Neural cell (in vitro differentiated cells): Measurements from ENCODE around the gene MST1. TPM values are rescaled to one million over a fixed set of nuclear protein-coding genes. Genes with fewer than 3 reads are reported as not detected.

ENCODE experiments used
- H2AFZ ChIP-seq: fragments of 200-600, 300-800 bp; sonication (generic), shearing (Covaris generic); 2 replicates; pipeline ENCODE4 v1.6.0; 2014; ENCODE audit warnings: low read depth, mild to moderate bottlenecking, antibody characterized with exemption, low read length, moderate library complexity
- H3F3A ChIP-seq: fragments of 200-600 bp; shearing (Covaris generic); 2 replicates; pipeline ENCODE4 v1.6.1; 2016; ENCODE audit warnings: mild to moderate bottlenecking, moderate library complexity, mixed read lengths, antibody characterized with exemption, low read length; ENCODE audit not compliant: insufficient read depth, poor library complexity, severe bottlenecking
- H3K27ac ChIP-seq: fragments of 200-600, 300-800 bp; sonication (generic), shearing (Covaris generic); 2 replicates; pipeline ENCODE4 v1.5.1; 2014; ENCODE audit warnings: mild to moderate bottlenecking, low read length, moderate library complexity
- H3K27me3 ChIP-seq: fragments of 300-800, 200-600 bp; sonication (generic), shearing (Covaris generic); 2 replicates; pipeline ENCODE4 v1.6.0; 2014; ENCODE audit warnings: mild to moderate bottlenecking, low read depth, low read length, moderate library complexity; ENCODE audit not compliant: insufficient read depth
- H3K36me3 ChIP-seq: fragments of 300-800, 200-600 bp; sonication (generic), shearing (Covaris generic); 2 replicates; pipeline ENCODE4 v1.5.1; 2014; ENCODE audit warnings: mild to moderate bottlenecking, antibody characterized with exemption, low read length, moderate library complexity; ENCODE audit not compliant: insufficient read depth
- H3K4me2 ChIP-seq: fragments of 300-800, 200-600 bp; sonication (generic), shearing (Covaris generic); 2 replicates; pipeline ENCODE4 v1.6.0; 2014; ENCODE audit warnings: mild to moderate bottlenecking, low read length
- H3K4me3 ChIP-seq: fragments of 300-800, 200-600 bp; sonication (generic), shearing (Covaris generic); 2 replicates; pipeline ENCODE4 v1.5.1; 2014; ENCODE audit warnings: mild to moderate bottlenecking, low read length, moderate library complexity
- H3K79me2 ChIP-seq: fragments of 200-600 bp; shearing (Covaris generic); replicated peaks from 2 replicates; pipeline ENCODE4 v1.6.0; 2014; ENCODE audit warnings: mild to moderate bottlenecking, low read length, moderate library complexity; ENCODE audit not compliant: insufficient read depth
- H3K9ac ChIP-seq: fragments of 300-800, 200-600 bp; sonication (generic), shearing (Covaris generic); 2 replicates; pipeline ENCODE4 v1.6.1; 2016; ENCODE audit warnings: mild to moderate bottlenecking, low read length, mixed read lengths
- H3K9me2 ChIP-seq: fragments of 200-600 bp; shearing (Covaris generic); 2 replicates; pipeline ENCODE4 v1.6.1; 2016; ENCODE audit warnings: mild to moderate bottlenecking, low read length, mixed read lengths; ENCODE audit not compliant: insufficient read depth
- H3K9me3 ChIP-seq: fragments of 200-600, 300-800 bp; sonication (generic), shearing (Covaris generic); 2 replicates; pipeline ENCODE4 v1.6.1; 2016; ENCODE audit warnings: mild to moderate bottlenecking, mixed run types, low read length, moderate library complexity, mixed read lengths
- H4K20me1 ChIP-seq: fragments of 200-600 bp; shearing (Covaris generic); 2 replicates; pipeline ENCODE4 v1.6.1; 2016; ENCODE audit warnings: mild to moderate bottlenecking, mixed run types; ENCODE audit not compliant: insufficient read depth
- EP300 ChIP-seq: fragments of 450-650 bp; conservative IDR thresholded peaks from 2 replicates; pipeline ENCODE4 v1.6.1; 2014; ENCODE audit warnings: antibody characterized with exemption, mild to moderate bottlenecking, moderate library complexity; ENCODE audit not compliant: poor library complexity, severe bottlenecking
- EZH2 ChIP-seq: fragments of 200-600, 300-800 bp; shearing (Covaris generic), sonication (generic); IDR thresholded peaks from 2 replicates; pipeline ENCODE4 v1.6.1; 2014; ENCODE audit warnings: antibody characterized with exemption, low read length, borderline replicate concordance, mild to moderate bottlenecking; ENCODE audit not compliant: insufficient read depth, poor library complexity, severe bottlenecking
- MXI1 ChIP-seq: fragments of 450-650 bp; conservative IDR thresholded peaks from 2 replicates; pipeline ENCODE4 v1.6.1; 2014; ENCODE audit warnings: antibody characterized with exemption, mild to moderate bottlenecking; ENCODE audit not compliant: poor library complexity, severe bottlenecking
- POLR2AphosphoS5 ChIP-seq: IDR thresholded peaks from 2 replicates; pipeline ENCODE4 v1.6.1; 2012
- RAD21 ChIP-seq: fragments of 450-650 bp; conservative IDR thresholded peaks from 2 replicates; pipeline ENCODE4 v1.6.1; 2014; ENCODE audit warnings: antibody characterized with exemption, mild to moderate bottlenecking, moderate library complexity
- SMC3 ChIP-seq: fragments of 450-650 bp; conservative IDR thresholded peaks from 2 replicates; pipeline ENCODE4 v1.6.1; 2014; ENCODE audit warnings: antibody characterized with exemption, mild to moderate bottlenecking, moderate library complexity; ENCODE audit not compliant: poor library complexity
- TAF1 ChIP-seq: IDR thresholded peaks from 2 replicates; pipeline ENCODE4 v1.6.1; 2012; ENCODE audit warnings: low read depth
- polyA plus RNA-seq: library from polyadenylated mRNA; depleted of rRNA; stranded (reverse); fragments of >200 nt; gene quantifications from 2 replicates; pipeline ENCODE4 v1.2.3, GENCODE V29; 2014
- TF ChIP-seq, protein P1 (sequence below): IDR thresholded peaks from 2 replicates; pipeline ENCODE4 v1.6.1; 2012; ENCODE audit warnings: borderline replicate concordance
- TF ChIP-seq, protein P2 (sequence below): fragments of 450-650 bp; IDR thresholded peaks from 2 replicates; pipeline ENCODE4 v1.5.1; 2014; ENCODE audit warnings: antibody characterized with exemption, mild to moderate bottlenecking, moderate library complexity; ENCODE audit not compliant: poor library complexity, severe bottlenecking

Gene MST1
- polyA plus RNA-seq, 1 donor from 2014 or later, result 64.0 TPM

DNA sequence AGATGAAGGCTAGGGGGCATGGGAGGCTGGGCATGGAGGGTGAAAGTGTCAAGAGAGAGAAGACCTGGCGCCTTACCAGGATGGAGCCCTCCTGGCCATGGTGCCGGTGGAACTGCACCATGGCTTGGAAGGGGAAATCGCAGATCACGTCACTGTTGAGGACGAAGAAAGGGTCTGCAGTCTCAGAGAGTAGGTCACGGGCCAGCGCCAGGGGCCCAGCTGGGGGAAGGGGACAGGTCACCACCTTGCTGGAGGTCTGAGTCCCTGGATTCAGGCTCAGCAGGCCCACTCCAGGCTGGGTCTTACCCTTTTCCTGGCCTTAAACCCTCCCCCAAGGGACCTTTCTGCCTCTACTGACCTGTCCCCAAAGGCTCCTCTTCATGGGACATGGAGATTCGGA is 33.6 kb upstream of the MST1 start:
- Histone ChIP-seq H3K36me3 (no peaks in the 10 kb centered on the region), H2AFZ (no peak overlapping the region), H3F3A (no peaks in the 10 kb centered on the region), H3K9me2 (no peaks in the 10 kb centered on the region), H3K9me3 (no peaks in the 10 kb centered on the region), H4K20me1 (no peaks in the 10 kb centered on the region), H3K4me3 (peak overlapping the region; percentile 99), H3K9ac (peak overlapping the region; percentile 88), H3K4me2 (peak overlapping the region; percentile 80), H3K79me2 (no peaks in the 10 kb centered on the region), H3K27ac (peak overlapping the region; percentile 82), H3K27me3 (no peaks in the 10 kb centered on the region)
- TF ChIP-seq, protein P1, sequence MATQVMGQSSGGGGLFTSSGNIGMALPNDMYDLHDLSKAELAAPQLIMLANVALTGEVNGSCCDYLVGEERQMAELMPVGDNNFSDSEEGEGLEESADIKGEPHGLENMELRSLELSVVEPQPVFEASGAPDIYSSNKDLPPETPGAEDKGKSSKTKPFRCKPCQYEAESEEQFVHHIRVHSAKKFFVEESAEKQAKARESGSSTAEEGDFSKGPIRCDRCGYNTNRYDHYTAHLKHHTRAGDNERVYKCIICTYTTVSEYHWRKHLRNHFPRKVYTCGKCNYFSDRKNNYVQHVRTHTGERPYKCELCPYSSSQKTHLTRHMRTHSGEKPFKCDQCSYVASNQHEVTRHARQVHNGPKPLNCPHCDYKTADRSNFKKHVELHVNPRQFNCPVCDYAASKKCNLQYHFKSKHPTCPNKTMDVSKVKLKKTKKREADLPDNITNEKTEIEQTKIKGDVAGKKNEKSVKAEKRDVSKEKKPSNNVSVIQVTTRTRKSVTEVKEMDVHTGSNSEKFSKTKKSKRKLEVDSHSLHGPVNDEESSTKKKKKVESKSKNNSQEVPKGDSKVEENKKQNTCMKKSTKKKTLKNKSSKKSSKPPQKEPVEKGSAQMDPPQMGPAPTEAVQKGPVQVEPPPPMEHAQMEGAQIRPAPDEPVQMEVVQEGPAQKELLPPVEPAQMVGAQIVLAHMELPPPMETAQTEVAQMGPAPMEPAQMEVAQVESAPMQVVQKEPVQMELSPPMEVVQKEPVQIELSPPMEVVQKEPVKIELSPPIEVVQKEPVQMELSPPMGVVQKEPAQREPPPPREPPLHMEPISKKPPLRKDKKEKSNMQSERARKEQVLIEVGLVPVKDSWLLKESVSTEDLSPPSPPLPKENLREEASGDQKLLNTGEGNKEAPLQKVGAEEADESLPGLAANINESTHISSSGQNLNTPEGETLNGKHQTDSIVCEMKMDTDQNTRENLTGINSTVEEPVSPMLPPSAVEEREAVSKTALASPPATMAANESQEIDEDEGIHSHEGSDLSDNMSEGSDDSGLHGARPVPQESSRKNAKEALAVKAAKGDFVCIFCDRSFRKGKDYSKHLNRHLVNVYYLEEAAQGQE, result no peak
- TF ChIP-seq MXI1, result no peak
- no peak for TF ChIP-seq EZH2
- TF ChIP-seq POLR2AphosphoS5, result no peak
- TF ChIP-seq, protein P2, sequence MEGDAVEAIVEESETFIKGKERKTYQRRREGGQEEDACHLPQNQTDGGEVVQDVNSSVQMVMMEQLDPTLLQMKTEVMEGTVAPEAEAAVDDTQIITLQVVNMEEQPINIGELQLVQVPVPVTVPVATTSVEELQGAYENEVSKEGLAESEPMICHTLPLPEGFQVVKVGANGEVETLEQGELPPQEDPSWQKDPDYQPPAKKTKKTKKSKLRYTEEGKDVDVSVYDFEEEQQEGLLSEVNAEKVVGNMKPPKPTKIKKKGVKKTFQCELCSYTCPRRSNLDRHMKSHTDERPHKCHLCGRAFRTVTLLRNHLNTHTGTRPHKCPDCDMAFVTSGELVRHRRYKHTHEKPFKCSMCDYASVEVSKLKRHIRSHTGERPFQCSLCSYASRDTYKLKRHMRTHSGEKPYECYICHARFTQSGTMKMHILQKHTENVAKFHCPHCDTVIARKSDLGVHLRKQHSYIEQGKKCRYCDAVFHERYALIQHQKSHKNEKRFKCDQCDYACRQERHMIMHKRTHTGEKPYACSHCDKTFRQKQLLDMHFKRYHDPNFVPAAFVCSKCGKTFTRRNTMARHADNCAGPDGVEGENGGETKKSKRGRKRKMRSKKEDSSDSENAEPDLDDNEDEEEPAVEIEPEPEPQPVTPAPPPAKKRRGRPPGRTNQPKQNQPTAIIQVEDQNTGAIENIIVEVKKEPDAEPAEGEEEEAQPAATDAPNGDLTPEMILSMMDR, result no peak
- no peak for TF ChIP-seq SMC3

DNA sequence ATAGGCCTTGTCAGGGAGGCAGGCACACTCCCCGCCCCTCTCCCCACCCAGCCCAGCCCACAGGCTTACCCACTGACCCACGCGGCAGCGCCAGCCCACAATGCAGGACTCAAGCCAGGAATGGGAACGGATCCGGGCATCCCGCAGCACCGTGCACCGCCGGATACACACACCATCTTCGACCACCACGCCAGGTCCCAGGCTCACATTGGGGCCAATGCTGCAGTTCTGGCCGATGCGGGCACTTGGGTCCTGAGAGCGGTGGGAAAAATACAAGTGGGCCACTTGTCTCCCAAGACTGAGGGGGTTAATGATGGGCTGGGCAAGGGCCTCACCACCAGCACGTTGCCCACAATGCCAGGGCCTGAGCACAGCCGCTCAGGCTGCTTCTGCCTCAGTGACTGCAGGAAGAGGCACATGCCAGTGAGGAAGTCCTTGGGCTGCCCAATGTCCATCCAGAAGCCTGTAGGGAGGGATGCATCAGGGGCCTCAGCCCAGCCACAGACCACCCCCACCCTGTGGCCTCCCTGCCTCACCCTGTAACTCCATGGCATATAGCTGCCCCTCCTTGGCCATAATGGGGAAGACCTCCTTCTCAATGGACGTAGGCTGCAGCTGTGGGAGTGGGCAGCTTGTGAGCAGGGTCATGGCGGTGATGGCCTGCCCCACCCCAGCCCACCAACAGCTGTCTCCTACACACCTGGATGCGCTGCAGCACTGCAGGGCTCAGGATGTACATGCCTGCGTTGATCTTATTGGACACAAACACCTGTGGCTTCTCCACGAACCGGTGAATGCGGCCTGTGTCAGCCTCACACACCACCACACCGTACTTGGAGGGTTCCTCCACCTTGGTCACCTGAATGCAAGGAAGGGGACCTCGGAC is 32.9 kb upstream of the MST1 start:
- H3K9ac ChIP-seq, result no peak overlapping the region
- H3K27ac ChIP-seq, result no peak overlapping the region
- no peak overlapping the region for H3K4me2 ChIP-seq
- no peak for TF ChIP-seq MXI1
- no peaks in the 10 kb centered on the region for H3K27me3 ChIP-seq
- H3K9me3 ChIP-seq, result no peaks in the 10 kb centered on the region
- H2AFZ ChIP-seq, result no peak overlapping the region
- H3K36me3 ChIP-seq, result no peaks in the 10 kb centered on the region
- H3F3A ChIP-seq, result no peaks in the 10 kb centered on the region
- no peaks in the 10 kb centered on the region for H3K9me2 ChIP-seq
- H3K4me3 ChIP-seq, result peak overlapping the region; percentile 99
- no peaks in the 10 kb centered on the region for H3K79me2 ChIP-seq
- no peaks in the 10 kb centered on the region for H4K20me1 ChIP-seq

DNA sequence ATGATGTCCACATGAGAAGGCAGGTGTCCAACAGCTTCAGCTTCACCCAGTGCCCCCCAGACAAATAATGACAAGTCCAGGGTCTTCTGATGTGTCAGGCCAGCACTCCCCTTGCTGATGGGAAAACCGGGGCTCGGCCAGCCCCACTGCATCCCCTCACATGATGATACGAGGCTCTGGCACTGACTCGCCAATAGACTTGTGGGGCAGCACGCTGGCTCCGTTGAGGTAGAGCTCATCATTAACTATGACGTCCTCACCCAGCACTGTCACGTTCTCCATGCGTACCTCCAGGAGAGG is 32.3 kb upstream of the MST1 start:
- TF ChIP-seq MXI1 (no peak), RAD21 (no peak), TAF1 (no peak), EZH2 (no peak), POLR2AphosphoS5 (no peak), EP300 (no peak), SMC3 (no peak)
- TF ChIP-seq, protein P2, result no peak
- TF ChIP-seq, protein P1, result no peak
- Histone ChIP-seq H3K4me3 (no peak overlapping the region), H3K9me3 (no peaks in the 10 kb centered on the region), H3K27me3 (no peaks in the 10 kb centered on the region), H4K20me1 (no peaks in the 10 kb centered on the region), H3K9me2 (no peaks in the 10 kb centered on the region), H3K79me2 (no peaks in the 10 kb centered on the region), H3K4me2 (no peak overlapping the region), H3F3A (no peaks in the 10 kb centered on the region), H3K27ac (no peak overlapping the region), H2AFZ (no peak overlapping the region), H3K36me3 (no peaks in the 10 kb centered on the region), H3K9ac (no peak overlapping the region)
